Erythroblast (primary cell): ENCODE measurements around the gene VIPAS39.

Experiments used
- DNase-seq, 2 experiments: peaks; one replicate each; lab custom pipeline; 2025; lab: John Stamatoyannopoulos, UW
- GATA1 ChIP-seq: IDR thresholded peaks from 2 replicates; pipeline ENCODE4 v1.6.1; 2011; ENCODE audit warnings: low read depth, mild to moderate bottlenecking, control low read depth, low read length, moderate library complexity
- POLR2A ChIP-seq: IDR thresholded peaks from 2 replicates; pipeline ENCODE4 v1.6.1; 2011; ENCODE audit warnings: mild to moderate bottlenecking, low read length

VIPAS39 gene

DNA sequence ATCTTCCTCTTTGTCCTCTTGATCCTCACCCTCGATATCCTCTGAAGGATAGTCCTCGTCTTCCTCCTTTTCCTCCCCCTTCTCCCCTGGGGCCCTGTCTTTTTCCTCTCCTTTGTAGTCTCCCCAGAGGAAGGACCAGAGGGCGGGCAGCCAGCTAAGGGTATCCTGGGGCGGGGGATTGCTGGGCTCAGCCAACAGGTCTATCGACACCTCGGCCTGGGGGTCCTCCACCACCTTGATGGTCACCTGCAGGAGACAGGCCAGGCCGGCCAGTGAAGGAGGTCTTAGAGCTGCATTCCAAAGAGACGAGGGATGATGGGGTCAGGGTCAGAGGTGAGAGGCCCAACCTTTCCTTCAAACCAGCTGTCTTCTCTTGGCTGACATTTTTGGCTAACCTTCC, 25.0 kb upstream of the VIPAS39 start:
- DNase-seq: no peak
- no peak for TF ChIP-seq GATA1

DNA sequence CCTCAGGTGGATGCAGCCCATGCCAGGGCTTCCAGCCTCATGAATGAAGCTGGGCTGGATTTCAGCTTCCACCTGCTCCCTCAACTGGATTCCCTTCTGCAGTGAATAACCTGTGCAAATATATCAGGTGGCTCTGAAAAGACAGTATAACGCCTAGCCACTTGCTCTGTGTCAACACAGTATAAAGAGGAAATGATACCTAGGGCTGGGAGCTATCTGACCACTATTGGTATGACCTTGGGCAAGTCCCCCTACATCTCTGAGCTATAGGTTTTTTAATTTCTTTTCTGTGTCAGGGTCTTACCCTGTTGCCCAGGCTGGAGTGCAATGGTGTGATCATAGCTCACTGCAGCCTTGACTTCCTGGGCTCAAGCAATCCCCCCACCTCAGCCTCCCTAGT, 21.4 kb upstream of the VIPAS39 start:
- TF ChIP-seq POLR2A: no peak
- TF ChIP-seq GATA1: no peak
- DNase-seq: no peak

DNA sequence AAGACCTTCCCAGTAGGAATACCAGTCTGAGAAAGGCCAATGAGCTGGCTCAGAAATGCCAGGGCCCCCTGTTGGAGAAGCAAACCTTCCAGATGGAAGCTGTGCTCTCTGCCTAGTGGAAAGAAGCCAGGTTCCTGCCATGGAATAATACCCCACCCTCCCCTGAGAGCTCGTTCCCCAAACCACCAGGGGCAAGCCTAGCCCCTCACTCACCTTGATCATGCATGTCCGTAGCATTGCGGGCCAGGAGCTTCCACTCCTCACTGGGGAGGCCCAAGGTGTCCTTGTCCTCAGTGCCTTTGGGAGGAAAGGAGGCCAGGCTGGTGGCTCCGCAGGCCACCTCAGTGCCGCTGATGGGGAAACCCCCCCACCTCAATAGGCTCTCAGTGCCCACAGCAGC, 20.6 kb upstream of the VIPAS39 start:
- no peak for DNase-seq
- no peak for TF ChIP-seq POLR2A
- TF ChIP-seq GATA1: no peak

DNA sequence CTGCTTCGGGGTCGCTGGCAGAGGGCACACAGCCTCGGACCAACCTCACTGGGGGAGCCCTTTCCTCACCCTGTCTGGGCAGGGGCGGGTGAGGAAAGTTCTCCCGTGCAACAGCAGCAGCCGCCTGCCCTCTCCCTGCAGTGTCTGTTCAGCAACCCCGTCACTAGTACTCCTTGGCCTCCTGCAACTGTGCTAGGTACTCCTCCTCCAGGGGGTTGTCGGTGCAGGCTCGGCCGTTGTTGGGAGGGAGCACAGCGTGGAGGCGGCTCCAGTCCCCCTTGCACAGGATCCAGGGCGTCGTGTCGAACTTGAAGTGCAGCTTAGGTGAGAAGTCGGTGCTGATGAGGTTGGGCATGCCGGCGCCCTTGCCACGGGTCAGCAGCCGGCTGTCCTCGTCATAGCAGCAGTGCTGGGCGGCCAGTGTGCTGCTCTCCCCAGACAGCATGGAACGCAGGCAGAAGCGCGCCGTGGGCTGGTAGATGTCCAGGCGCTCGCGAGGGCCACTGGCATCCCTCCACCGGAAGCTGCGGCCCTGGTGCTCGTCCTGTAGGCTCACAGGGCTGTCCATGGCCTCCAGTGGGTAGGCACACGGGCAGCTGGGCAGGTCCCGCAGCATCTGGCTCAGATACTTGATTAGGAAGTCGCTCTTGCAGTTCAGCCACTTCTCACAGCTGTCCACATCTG, 18.2 kb upstream of the VIPAS39 start:
- TF ChIP-seq POLR2A: no peak
- no peak for TF ChIP-seq GATA1
- no peak for DNase-seq

DNA sequence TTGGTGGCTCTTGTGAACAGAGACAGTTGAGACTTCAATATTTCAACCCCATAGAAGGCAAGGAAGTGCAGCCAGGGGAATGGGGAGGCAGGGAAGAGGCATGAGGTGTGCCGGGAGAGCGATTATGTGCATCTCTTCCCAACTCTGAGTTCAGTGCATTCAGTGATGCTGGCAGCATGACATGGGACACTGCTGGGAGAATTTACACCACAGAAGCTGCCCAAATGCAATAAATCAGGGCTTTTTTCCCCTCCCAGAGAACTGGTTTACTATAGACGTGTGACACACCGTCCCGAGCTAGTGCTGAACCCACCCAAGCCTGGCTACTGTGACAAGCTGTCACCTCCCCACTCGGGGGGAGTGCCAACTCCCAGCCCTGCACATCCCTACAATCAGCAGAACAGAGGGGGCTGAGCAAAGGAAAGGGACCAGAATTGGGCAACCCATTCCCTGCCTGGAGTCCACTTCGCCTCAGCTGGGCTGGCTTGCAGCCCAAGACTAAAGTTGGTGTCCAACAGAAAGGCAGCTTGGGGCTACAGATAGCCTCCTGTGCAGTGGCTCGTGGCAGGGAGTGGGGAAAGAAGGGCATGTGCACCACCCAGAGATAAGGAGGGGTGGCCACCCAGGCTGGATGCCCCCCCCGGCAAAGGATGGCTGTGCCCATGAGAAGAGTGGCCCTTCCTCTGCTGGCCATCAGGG, 17.2 kb upstream of the VIPAS39 start:
- DNase-seq: peak; percentile 9 to 47

DNA sequence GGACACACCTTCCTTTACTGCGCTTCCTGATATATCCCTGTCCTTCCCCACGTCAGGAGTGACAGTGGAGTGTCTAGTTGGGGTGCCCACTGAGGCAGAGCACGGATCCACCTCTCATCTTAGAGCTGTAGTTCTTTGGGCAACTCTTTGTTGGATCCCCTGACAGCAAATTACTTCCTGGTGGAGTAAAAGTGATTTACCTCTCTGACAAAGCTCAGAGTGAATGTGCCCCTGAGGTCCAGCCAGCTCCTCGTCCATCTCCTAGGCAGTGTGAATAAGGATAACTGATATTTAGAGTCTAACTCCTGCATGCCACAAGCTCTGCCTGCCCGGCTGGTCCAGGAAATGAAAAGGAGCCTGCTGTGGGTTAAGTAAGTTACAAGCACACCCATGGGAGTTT, 16.5 kb upstream of the VIPAS39 start:
- DNase-seq: no peak
- TF ChIP-seq GATA1 (no peak), POLR2A (no peak)

More for the DNA sequence above, 17.2 kb upstream of the VIPAS39 start:
- no peak for TF ChIP-seq POLR2A
- TF ChIP-seq GATA1: no peak

DNA sequence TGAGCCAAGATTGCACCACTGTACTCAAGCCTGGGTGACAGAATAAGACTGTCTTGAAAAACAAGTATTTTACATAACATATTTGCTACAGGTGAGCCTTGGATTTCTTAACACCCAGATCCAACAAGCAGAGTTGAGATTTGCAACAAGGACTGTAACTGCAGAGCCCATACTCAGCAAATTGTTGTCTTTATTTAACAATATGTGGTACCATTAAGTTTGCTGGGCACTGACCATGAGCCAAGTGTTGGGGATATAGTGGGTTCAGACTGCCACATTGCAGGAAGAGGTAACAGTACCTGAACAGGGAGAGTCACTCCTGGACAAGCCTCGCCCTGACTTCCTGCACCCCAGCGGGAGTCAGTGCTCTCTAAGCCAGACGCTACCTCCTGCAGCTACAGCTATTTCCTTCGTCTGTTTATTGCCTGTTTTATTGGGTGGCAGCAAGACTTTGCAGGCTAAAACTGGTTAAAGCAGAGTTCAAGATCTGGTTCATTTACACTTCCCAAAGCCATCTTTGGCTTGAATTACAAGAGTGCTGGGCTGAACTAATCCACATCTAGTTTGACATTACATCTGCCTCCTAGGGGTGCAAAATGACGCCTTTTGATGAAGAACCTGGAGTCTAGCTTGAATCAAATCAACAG, 12.9 kb upstream of the VIPAS39 start:
- TF ChIP-seq GATA1 (no peak), POLR2A (no peak)
- no peak for DNase-seq

DNA sequence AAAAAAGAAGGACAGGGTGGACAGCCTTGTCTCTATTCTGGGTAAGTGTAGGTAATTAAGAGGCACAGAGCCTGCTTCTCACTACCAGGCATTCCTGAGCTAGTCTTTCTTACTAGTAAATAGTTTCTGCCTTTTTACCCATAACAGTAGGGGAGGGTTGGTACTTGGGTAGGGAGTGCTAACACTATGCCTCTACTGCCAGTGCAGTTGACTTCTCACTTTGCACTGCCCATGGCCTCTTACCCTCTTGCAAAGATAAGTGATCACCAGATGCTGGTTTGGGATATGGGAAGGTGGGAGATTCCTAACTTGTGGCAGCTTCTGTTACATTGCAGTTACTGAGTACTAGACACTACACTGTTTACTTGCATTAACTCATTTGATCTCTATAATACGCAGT, 12.1 kb upstream of the VIPAS39 start:
- TF ChIP-seq GATA1 (no peak), POLR2A (no peak)
- DNase-seq: no peak

DNA sequence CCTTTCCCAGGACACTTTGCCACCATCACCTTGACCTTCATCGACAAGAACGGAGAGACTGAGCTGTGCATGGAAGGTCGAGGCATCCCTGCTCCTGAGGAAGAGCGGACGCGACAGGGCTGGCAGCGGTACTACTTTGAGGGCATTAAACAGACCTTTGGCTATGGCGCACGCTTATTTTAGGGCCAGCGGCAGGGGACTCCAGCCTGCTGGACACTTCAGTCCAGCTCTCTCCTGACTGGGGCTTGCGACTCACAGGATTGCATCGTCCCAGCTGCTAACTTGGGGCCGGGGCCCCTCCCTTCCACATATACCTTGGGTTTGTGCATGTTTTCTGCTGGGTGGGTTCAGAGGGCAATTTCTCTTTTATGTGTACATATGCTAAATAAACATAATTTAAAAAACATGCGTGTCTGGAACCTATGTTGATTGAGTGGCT, 11.7 kb upstream of the VIPAS39 start:
- no peak for TF ChIP-seq GATA1
- TF ChIP-seq POLR2A: no peak
- DNase-seq: peak in 1 of 2 experiments; percentile 23

DNA sequence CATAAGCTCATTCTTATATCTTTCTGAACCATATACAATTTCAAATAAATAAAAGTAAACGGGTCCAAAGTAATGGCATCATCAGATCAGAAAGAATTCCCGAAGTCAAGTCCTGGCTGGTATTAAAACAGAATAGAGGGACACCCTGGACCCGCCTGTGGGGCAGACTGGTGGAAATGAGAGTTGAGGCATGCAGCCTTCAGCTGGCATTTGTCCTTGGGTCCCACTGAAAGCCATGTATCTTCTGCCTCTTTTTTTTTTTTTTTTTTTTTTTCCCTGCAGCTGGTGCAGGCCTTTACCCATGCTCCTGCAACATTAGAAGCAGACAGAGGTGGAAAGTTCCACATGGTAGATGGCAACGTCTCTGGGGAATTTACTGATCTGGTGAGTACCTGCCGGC, 10.4 kb upstream of the VIPAS39 start:
- DNase-seq: no peak
- TF ChIP-seq POLR2A (no peak), GATA1 (no peak)

DNA sequence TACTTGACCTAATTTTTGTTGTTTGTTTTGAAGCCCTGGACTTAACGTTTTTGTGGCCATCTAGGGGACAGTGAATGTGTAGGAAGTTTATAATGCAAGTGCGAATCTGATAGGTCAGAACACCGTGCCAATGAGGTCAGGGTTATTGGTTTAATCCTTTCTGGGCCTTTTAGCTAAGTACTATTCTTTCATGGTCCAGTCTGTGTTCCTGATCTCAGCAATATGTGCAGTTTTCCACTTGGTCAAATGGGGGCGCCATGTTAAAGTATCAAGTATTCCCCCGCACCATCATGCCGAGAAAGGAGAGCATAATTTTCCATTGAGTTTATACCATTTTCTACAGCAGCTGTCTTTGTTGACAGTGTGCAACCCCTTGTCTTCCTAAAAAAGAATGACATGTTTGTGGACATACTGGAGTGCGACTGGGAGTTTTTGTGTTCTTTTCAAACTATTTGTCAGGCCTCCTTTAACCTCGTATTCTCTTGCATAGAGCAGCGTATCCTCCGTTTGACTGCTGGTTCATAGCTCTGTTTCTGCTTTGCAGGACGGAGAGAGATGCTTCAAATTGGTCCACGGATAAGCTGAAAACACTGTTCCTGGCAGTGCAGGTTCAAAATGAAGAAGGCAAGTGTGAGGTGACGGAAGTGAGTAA, 1.8 kb upstream of the VIPAS39 start:
- DNase-seq: peak; percentile 84
- TF ChIP-seq GATA1: no peak
- no peak for TF ChIP-seq POLR2A

DNA sequence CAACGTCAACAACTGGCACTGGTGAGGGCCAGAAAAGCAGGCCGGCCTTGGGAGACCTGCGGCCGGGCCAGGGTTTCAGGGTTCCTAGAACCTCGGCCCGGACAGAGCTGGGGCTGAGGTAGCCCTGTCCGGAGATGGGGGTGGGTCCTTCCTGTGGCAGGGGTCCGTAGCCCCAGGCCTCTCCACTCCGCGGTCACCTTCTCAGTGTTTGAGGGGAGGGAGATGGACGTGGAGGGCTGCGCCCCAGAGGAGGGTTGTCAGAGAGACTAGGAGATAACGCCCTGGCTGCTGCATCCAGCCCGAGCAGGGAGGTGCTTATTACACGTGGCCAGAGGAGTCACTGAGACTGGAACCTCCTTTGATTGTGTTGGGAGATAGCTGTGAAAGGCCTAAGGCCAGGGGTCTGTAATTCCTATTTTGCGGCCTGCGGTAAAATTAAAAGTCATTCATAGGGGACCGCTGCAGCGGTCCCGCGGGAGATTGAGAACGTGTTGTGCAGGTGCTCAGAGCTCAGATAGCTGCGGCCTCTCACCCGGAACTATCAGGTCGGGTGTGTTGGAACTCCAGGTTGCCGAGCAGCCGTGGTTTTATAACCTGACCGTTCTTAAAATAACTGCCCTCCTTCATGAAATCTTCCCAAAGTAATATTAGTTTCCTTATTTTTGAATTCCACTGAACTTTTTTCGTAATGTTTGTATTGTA, 999 bp upstream of the VIPAS39 start:
- TF ChIP-seq GATA1: peak; percentile 28
- TF ChIP-seq POLR2A: peak; percentile 49
- DNase-seq: peak; percentile 87 to 90

DNA sequence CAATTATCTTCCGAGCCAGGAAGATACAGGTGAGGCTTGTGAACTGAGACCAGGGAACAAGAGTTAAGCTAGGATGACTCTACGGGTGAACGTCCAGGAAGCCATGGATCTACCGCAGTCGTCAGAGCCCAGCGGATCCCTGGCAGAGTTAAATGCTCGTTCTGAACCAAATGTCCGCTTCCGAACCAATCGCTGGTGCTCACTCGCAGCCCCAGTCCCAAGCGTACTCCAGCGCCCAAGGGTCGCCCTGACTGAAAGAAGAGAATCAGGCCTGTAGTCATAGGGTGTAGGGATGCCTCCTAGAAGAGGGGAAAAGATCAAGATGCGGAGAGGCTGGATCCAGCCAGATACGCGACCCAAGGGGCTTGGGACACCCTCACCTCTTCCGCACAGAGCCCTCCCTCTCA, 283 bp downstream of the VIPAS39 start:
- no peak for DNase-seq
- TF ChIP-seq POLR2A (no peak), GATA1 (no peak)
